Naive B cell (primary cell): ENCODE results near the gene CA11. TPM values are rescaled to one million over a fixed set of nuclear protein-coding genes. Genes with fewer than 3 reads are reported as not detected.

Source experiments
- ATAC-seq, 2 donors: fragments of 150-1000 bp; cut with Tn5 transposase; 2 replicates each; pipeline ENCODE4 v1.10.0; 2021; ENCODE audit warnings: low read depth in 2 of 2, mild to moderate bottlenecking in 2 of 2, moderate library complexity in 2 of 2
- DNase-seq: peaks from one replicate; pipeline ENCODE4 v3.0.0; 2022
- H3K27ac Mint-ChIP-seq, 6 donors: one replicate each; pipeline ENCODE4 v1.8.0; 2020 to 2022; ENCODE audit warnings: mild to moderate bottlenecking in 6 of 6, mixed read lengths in 6 of 6, moderate library complexity in 5 of 6, inconsistent platforms in 2 of 6
- H3K27me3 Mint-ChIP-seq, 3 donors: one replicate each; pipeline ENCODE4 v1.8.0; 2021 to 2022; ENCODE audit warnings: mixed read lengths in 3 of 3, mild to moderate bottlenecking in 1 of 3
- H3K36me3 Mint-ChIP-seq, 2 donors: one replicate each; pipeline ENCODE4 v1.8.0; 2020 to 2022; ENCODE audit warnings: mixed read lengths in 2 of 2, inconsistent platforms in 1 of 2, mild to moderate bottlenecking in 1 of 2
- H3K4me1 Mint-ChIP-seq, 3 donors: one replicate each; pipeline ENCODE4 v1.8.0; 2020 to 2022; ENCODE audit warnings: mixed read lengths in 3 of 3, inconsistent platforms in 1 of 3, mild to moderate bottlenecking in 1 of 3, moderate library complexity in 1 of 3
- H3K4me3 Mint-ChIP-seq, 8 donors: one replicate each; pipeline ENCODE4 v1.8.0; 2020 to 2022; ENCODE audit warnings: mild to moderate bottlenecking in 8 of 8, mixed read lengths in 8 of 8, moderate library complexity in 8 of 8, inconsistent platforms in 2 of 8
- H3K9me3 Mint-ChIP-seq, 7 donors: one replicate each; pipeline ENCODE4 v1.8.0; 2020 to 2022; ENCODE audit warnings: mixed read lengths in 7 of 7, mild to moderate bottlenecking in 5 of 7, inconsistent platforms in 2 of 7, moderate library complexity in 1 of 7
- polyA plus RNA-seq, 6 donors: library from polyadenylated mRNA; unstranded; fragments of 300-500 nt; fragmentation: Illumina TruSeq; gene quantifications; one replicate each; pipeline ENCODE4 v1.2.3, GENCODE V29; 2021; ENCODE audit warnings: low read depth in 6 of 6

The CA11 gene
- polyA plus RNA-seq, 6 donors from 2014 or later, result 2.8 to 15.2 (median 10.6) TPM

- Mint-ChIP-seq H3K27me3 (no peaks in the 10 kb centered on the region), H3K36me3 (no peaks in the 10 kb centered on the region), H3K4me1 (peaks cover 37 to 43% (median 42%) of the 10 kb centered on the region in 3 donors), H3K4me3 (peak overlapping the region; percentile 13 to 98 (median 68)), H3K9me3 (no peaks in the 10 kb centered on the region), H3K27ac (peak overlapping the region in 4 of 6 donors; percentile 28 to 78 (median 68))
- DNase-seq, result no peak
- no peak for ATAC-seq
Observed at GRCh38 chr19:48616491-48617056, 29.4 kb downstream of the CA11 start.

GRCh38 chr19:48616041-48616436 is 29.9 kb downstream of the CA11 start:
- DNase-seq, result no peak
- peaks cover 37 to 43% (median 42%) of the 10 kb centered on the region in 3 donors for H3K4me1 Mint-ChIP-seq

GRCh38 chr19:48615231-48616040 is 30.6 kb downstream of the CA11 start:
- Mint-ChIP-seq H3K9me3 (no peaks in the 10 kb centered on the region), H3K27me3 (no peaks in the 10 kb centered on the region), H3K27ac (peak overlapping the region in 3 of 6 donors; percentile 36 to 88 (median 47)), H3K4me1 (peaks cover 37 to 43% (median 42%) of the 10 kb centered on the region in 3 donors), H3K36me3 (no peaks in the 10 kb centered on the region), H3K4me3 (peak overlapping the region in 5 of 8 donors; percentile 15 to 73 (median 55))
- DNase-seq (no peak), ATAC-seq (no peak)

More at GRCh38 chr19:48616041-48616436, 29.9 kb downstream of the CA11 start:
- no peaks in the 10 kb centered on the region for H3K9me3 Mint-ChIP-seq
- no peaks in the 10 kb centered on the region for H3K27me3 Mint-ChIP-seq
- H3K27ac Mint-ChIP-seq, result peak overlapping the region in 4 of 6 donors; percentile 47 to 69 (median 54)
- H3K36me3 Mint-ChIP-seq, result no peaks in the 10 kb centered on the region
- peak overlapping the region in 7 of 8 donors; percentile 13 to 90 (median 47) for H3K4me3 Mint-ChIP-seq
- ATAC-seq, result no peak

GRCh38 chr19:48614436-48615230 is 31.4 kb downstream of the CA11 start, which contains the start of gene FAM83E:
Gene FAM83E, minus strand, starts transcription at chr19:48615076. Its CDS starts 1,704 bp downstream, at chr19:48613372.
- H3K27me3 Mint-ChIP-seq, result no peaks in the 10 kb centered on the region
- no peak for ATAC-seq
- no peaks in the 10 kb centered on the region for H3K36me3 Mint-ChIP-seq
- peak within 1 kb of the TSS in 5 of 6 donors; percentile 70 to 88 (median 73) for H3K27ac Mint-ChIP-seq
- no peak for DNase-seq
- peaks cover 34 to 36% (median 35%) of the 10 kb centered on the region in 3 donors for H3K4me1 Mint-ChIP-seq
- peak within 1 kb of the TSS in 6 of 8 donors; percentile 15 to 73 (median 52) for H3K4me3 Mint-ChIP-seq
- no peaks in the 10 kb centered on the region for H3K9me3 Mint-ChIP-seq

GRCh38 chr19:48613852-48614435 is 32.0 kb downstream of the CA11 start:
- DNase-seq (no peak), ATAC-seq (no peak)
- Mint-ChIP-seq H3K4me3 (peak overlapping the region in 2 of 8 donors; percentile 39 to 48), H3K9me3 (no peaks in the 10 kb centered on the region), H3K27ac (peak overlapping the region in 4 of 6 donors; percentile 70 to 83 (median 72)), H3K36me3 (no peaks in the 10 kb centered on the region), H3K4me1 (peaks cover 32 to 36% (median 33%) of the 10 kb centered on the region in 3 donors), H3K27me3 (no peaks in the 10 kb centered on the region)

GRCh38 chr19:48613024-48613851 is 32.7 kb downstream of the CA11 start:
- DNase-seq, result no peak
- no peak for ATAC-seq
- Mint-ChIP-seq H3K4me1 (peaks cover 32 to 38% (median 34%) of the 10 kb centered on the region in 3 donors), H3K9me3 (no peaks in the 10 kb centered on the region), H3K27me3 (no peaks in the 10 kb centered on the region), H3K36me3 (no peaks in the 10 kb centered on the region), H3K4me3 (peak overlapping the region in 1 of 8 donors; percentile 44), H3K27ac (peak overlapping the region in 1 of 6 donors; percentile 34)

GRCh38 chr19:48611872-48612271 is 34.1 kb downstream of the CA11 start:
- peak overlapping the region in 1 of 8 donors; percentile 25 for H3K4me3 Mint-ChIP-seq
- no peaks in the 10 kb centered on the region for H3K27me3 Mint-ChIP-seq
- ATAC-seq, result no peak
- H3K4me1 Mint-ChIP-seq, result peaks cover 21 to 30% (median 26%) of the 10 kb centered on the region in 3 donors
- H3K27ac Mint-ChIP-seq, result peak overlapping the region in 1 of 6 donors; percentile 59
- H3K9me3 Mint-ChIP-seq, result no peaks in the 10 kb centered on the region
- H3K36me3 Mint-ChIP-seq, result no peaks in the 10 kb centered on the region
- no peak for DNase-seq

- Mint-ChIP-seq H3K4me1 (peaks cover 15 to 20% (median 17%) of the 10 kb centered on the region in 3 donors), H3K36me3 (no peaks in the 10 kb centered on the region), H3K27me3 (no peaks in the 10 kb centered on the region), H3K27ac (no peak overlapping the region), H3K4me3 (no peak overlapping the region), H3K9me3 (no peaks in the 10 kb centered on the region)
- DNase-seq, result no peak
- no peak for ATAC-seq
Observed at GRCh38 chr19:48609571-48610108, 36.3 kb downstream of the CA11 start.

GRCh38 chr19:48608798-48609263 is 37.2 kb downstream of the CA11 start:
- peak; percentile 65 for DNase-seq
- H3K27me3 Mint-ChIP-seq, result no peaks in the 10 kb centered on the region

GRCh38 chr19:48607359-48607755 is 38.6 kb downstream of the CA11 start:
- Mint-ChIP-seq H3K27me3 (no peaks in the 10 kb centered on the region), H3K36me3 (no peaks in the 10 kb centered on the region), H3K27ac (peak overlapping the region in 1 of 6 donors; percentile 66), H3K9me3 (no peaks in the 10 kb centered on the region), H3K4me1 (peaks cover 6 to 12% (median 8%) of the 10 kb centered on the region in 3 donors), H3K4me3 (no peak overlapping the region)
- DNase-seq (no peak), ATAC-seq (no peak)

More at GRCh38 chr19:48608798-48609263, 37.2 kb downstream of the CA11 start:
- peak; percentile 98 to 99 for ATAC-seq
- peaks cover 9 to 17% (median 11%) of the 10 kb centered on the region in 3 donors for H3K4me1 Mint-ChIP-seq
- no peaks in the 10 kb centered on the region for H3K9me3 Mint-ChIP-seq
- H3K36me3 Mint-ChIP-seq, result no peaks in the 10 kb centered on the region
- H3K4me3 Mint-ChIP-seq, result peak overlapping the region in 6 of 8 donors; percentile 5 to 75 (median 50)
- H3K27ac Mint-ChIP-seq, result peak overlapping the region in 2 of 6 donors; percentile 38 to 89

GRCh38 chr19:48606463-48607358 is 39.3 kb downstream of the CA11 start, which contains the start of gene SPACA4:
Gene SPACA4, plus strand, starts transcription at chr19:48606742. Its CDS starts 237 bp downstream, at chr19:48606979.
- no peaks in the 10 kb centered on the region for H3K27me3 Mint-ChIP-seq
- ATAC-seq (no peak), DNase-seq (no peak)
- peaks cover 6 to 12% (median 8%) of the 10 kb centered on the region in 3 donors for H3K4me1 Mint-ChIP-seq
- H3K36me3 Mint-ChIP-seq, result no peaks in the 10 kb centered on the region
- H3K27ac Mint-ChIP-seq, result peak within 1 kb of the TSS in 1 of 6 donors; percentile 66
- no peaks in the 10 kb centered on the region for H3K9me3 Mint-ChIP-seq
- no peak within 1 kb of the TSS for H3K4me3 Mint-ChIP-seq
